Activated CD8-positive, alpha-beta memory T cell treated with anti-CD3 and anti-CD28 coated beads, Interleukin-2, amount 50 U/mL, for 24 hours (primary cell): ENCODE results near the gene SLC8A1.
"Not testable (repeated sequence)": the region's sequence is repeated elsewhere in the genome, so short reads cannot be mapped to it uniquely, and the experiment has no call there.

ENCODE experiments used
- DNase-seq: peaks from one replicate; pipeline ENCODE4 v3.0.0-alpha.2; 2020; ENCODE audit errors: extremely low read depth

The SLC8A1 gene

GRCh38 chr2:40109381-40109780 lies 342.5 kb downstream of the SLC8A1 start:
- DNase-seq = no peak

- DNase-seq = no peak
Observed at GRCh38 chr2:40108851-40109250, 343.0 kb downstream of the SLC8A1 start.

- DNase-seq = no peak
Observed at GRCh38 chr2:40106061-40106460, 345.8 kb downstream of the SLC8A1 start.

- no peak for DNase-seq
Observed at GRCh38 chr2:40105593-40105992, 346.3 kb downstream of the SLC8A1 start.

- DNase-seq = no peak
Observed at GRCh38 chr2:40103590-40103989, 348.3 kb downstream of the SLC8A1 start.

GRCh38 chr2:40103163-40103562 lies 348.7 kb downstream of the SLC8A1 start:
- DNase-seq = no peak

- DNase-seq = no peak
Observed at GRCh38 chr2:40102447-40102846, 349.4 kb downstream of the SLC8A1 start.

GRCh38 chr2:40101131-40101575 lies 350.7 kb downstream of the SLC8A1 start:
- DNase-seq = no peak

- no peak for DNase-seq
Observed at GRCh38 chr2:40100676-40101075, 351.2 kb downstream of the SLC8A1 start.

- DNase-seq = no peak
Observed at GRCh38 chr2:40098786-40099470, 353.0 kb downstream of the SLC8A1 start.

GRCh38 chr2:40097691-40098385 lies 354.1 kb downstream of the SLC8A1 start:
- no peak for DNase-seq

GRCh38 chr2:40096360-40096759 lies 355.5 kb downstream of the SLC8A1 start:
- no peak for DNase-seq

GRCh38 chr2:40095000-40095399 lies 356.9 kb downstream of the SLC8A1 start:
- DNase-seq = no peak

GRCh38 chr2:40094451-40094850 lies 357.4 kb downstream of the SLC8A1 start:
- DNase-seq = no peak

- DNase-seq = no peak
Observed at GRCh38 chr2:40093021-40093675, 358.7 kb downstream of the SLC8A1 start.

- no peak for DNase-seq
Observed at GRCh38 chr2:40090044-40090443, 361.8 kb downstream of the SLC8A1 start.

GRCh38 chr2:40087927-40088326 lies 364.0 kb downstream of the SLC8A1 start:
- DNase-seq = no peak

GRCh38 chr2:40087434-40087833 lies 364.5 kb downstream of the SLC8A1 start:
- DNase-seq = no peak

- no peak for DNase-seq
Observed at GRCh38 chr2:40085786-40086185, 366.1 kb downstream of the SLC8A1 start.

- not testable (repeated sequence) for DNase-seq
Observed at GRCh38 chr2:40073336-40073735, 378.6 kb downstream of the SLC8A1 start.

GRCh38 chr2:40072442-40073232 lies 379.3 kb downstream of the SLC8A1 start:
- DNase-seq = no peak

GRCh38 chr2:40062381-40062780 lies 389.5 kb downstream of the SLC8A1 start:
- DNase-seq = no peak
